GM19238 (cell line): ENCODE results near the gene GSDMA.
A peak's percentile ranks its signal among the peaks of the same experiment; 100 is the strongest.

Experiments used
- DNase-seq: peaks from one replicate; pipeline ENCODE4 v3.0.0; 2011; ENCODE audit warnings: low spot score; ENCODE audit not compliant: insufficient read length

Gene GSDMA

GRCh38 chr17:39954876-39955275 is 7.9 kb upstream of the GSDMA start:
- no peak for DNase-seq

- no peak for DNase-seq
Observed at GRCh38 chr17:39955726-39956225, 7.0 kb upstream of the GSDMA start.

GRCh38 chr17:39960524-39961041 is 2.2 kb upstream of the GSDMA start:
- DNase-seq, result no peak

- no peak for DNase-seq
Observed at GRCh38 chr17:39963829-39964228, 1.0 kb downstream of the GSDMA start.

GRCh38 chr17:39965017-39965699 is 2.4 kb downstream of the GSDMA start:
- DNase-seq, result no peak

GRCh38 chr17:39966771-39967170 is 4.0 kb downstream of the GSDMA start:
- DNase-seq, result no peak

- DNase-seq, result no peak
Observed at GRCh38 chr17:39968761-39969160, 6.0 kb downstream of the GSDMA start.

- DNase-seq, result no peak
Observed at GRCh38 chr17:39969375-39969774, 6.6 kb downstream of the GSDMA start.

GRCh38 chr17:39970157-39970692 is 7.4 kb downstream of the GSDMA start:
- no peak for DNase-seq

GRCh38 chr17:39971076-39971603 is 8.3 kb downstream of the GSDMA start:
- no peak for DNase-seq

- DNase-seq, result no peak
Observed at GRCh38 chr17:39972271-39972670, 9.5 kb downstream of the GSDMA start.

- no peak for DNase-seq
Observed at GRCh38 chr17:39973496-39973895, 10.7 kb downstream of the GSDMA start.

GRCh38 chr17:39974433-39974832 is 11.6 kb downstream of the GSDMA start:
- no peak for DNase-seq

GRCh38 chr17:39975801-39976200 is 13.0 kb downstream of the GSDMA start:
- no peak for DNase-seq

GRCh38 chr17:39979016-39979670 is 16.3 kb downstream of the GSDMA start:
- no peak for DNase-seq

GRCh38 chr17:39979893-39980350 is 17.1 kb downstream of the GSDMA start:
- DNase-seq, result peak; percentile 23

- DNase-seq, result peak; percentile 92
Observed at GRCh38 chr17:39980351-39981206, 17.8 kb downstream of the GSDMA start, which contains the start of gene PSMD3. PSMD3 (plus strand) TSS chr17:39980807; CDS start chr17:39980971, 164 bp downstream.

GRCh38 chr17:39981207-39981741 is 18.5 kb downstream of the GSDMA start:
- no peak for DNase-seq

- no peak for DNase-seq
Observed at GRCh38 chr17:39981766-39982375, 19.1 kb downstream of the GSDMA start.

- DNase-seq, result no peak
Observed at GRCh38 chr17:39988206-39988810, 25.5 kb downstream of the GSDMA start.
